H1 (cell line): Measurements from ENCODE around the gene POPDC3. TPM values are rescaled to one million over a fixed set of nuclear protein-coding genes. Genes with fewer than 3 reads are reported as not detected.

ENCODE experiments used
- CTCF ChIA-PET: fragments of 300-600 bp; sonication (Branson Sonifier 250); formaldehyde crosslinking; loops from one replicate; lab custom pipeline; 2021; ENCODE audit not compliant: partially characterized antibody; lab: Charles Lee
- POLR2A ChIA-PET: fragments of 300-600 bp; sonication (Branson Sonifier 250); formaldehyde crosslinking; loops from one replicate; lab custom pipeline; 2021; ENCODE audit warnings: inconsistent platforms; ENCODE audit not compliant: partially characterized antibody; lab: Charles Lee
- DNase-seq, 2 experiments: peaks; one replicate each; pipeline versions ENCODE4 v3.0.0 to v3.0.0-alpha.2; 2010 to 2022; ENCODE audit warnings: low spot score in 2 of 2, low read depth in 1 of 2, mixed read lengths in 1 of 2
- FAIRE-seq: peaks from 2 replicates; lab custom pipeline; 2011; peaks lifted over from hg19 to GRCh38; lab: Jason Lieb, UNC
- H2AFZ ChIP-seq: 2 replicates; pipeline ENCODE4 v1.8.1; 2012; ENCODE audit warnings: low read length, inconsistent platforms
- H2AK5ac ChIP-seq: 2 replicates; pipeline ENCODE4 v1.6.1; 2013; ENCODE audit warnings: low read depth, low read length
- H2BK120ac ChIP-seq: replicated peaks from 2 replicates; pipeline ENCODE3; 2013; ENCODE audit warnings: low read depth, low read length, inconsistent platforms
- H2BK12ac ChIP-seq: 2 replicates; pipeline ENCODE4 v1.6.1; 2013; ENCODE audit warnings: low read depth, low read length
- H2BK15ac ChIP-seq: 2 replicates; pipeline ENCODE4 v1.6.1; 2013; ENCODE audit warnings: low read length
- H2BK20ac ChIP-seq: 2 replicates; pipeline ENCODE4 v1.6.1; 2013; ENCODE audit warnings: low read length
- H2BK5ac ChIP-seq: 2 replicates; pipeline ENCODE4 v1.6.1; 2013; ENCODE audit warnings: low read depth, low read length
- H3K14ac ChIP-seq: 2 replicates; pipeline ENCODE4 v1.6.1; 2013; ENCODE audit warnings: inconsistent platforms; ENCODE audit not compliant: insufficient read length
- H3K18ac ChIP-seq: 2 replicates; pipeline ENCODE4 v1.6.1; 2013; ENCODE audit warnings: low read length; ENCODE audit errors: extremely low read depth
- H3K23ac ChIP-seq: 2 replicates; pipeline ENCODE4 v1.6.1; 2013; ENCODE audit warnings: inconsistent platforms; ENCODE audit not compliant: insufficient read length
- H3K23me2 ChIP-seq: 2 replicates; pipeline ENCODE4 v1.6.1; 2013; ENCODE audit warnings: low read depth, low read length
- H3K27ac ChIP-seq: 2 replicates; pipeline ENCODE4 v1.6.1; 2011; ENCODE audit warnings: low read depth, low read length, inconsistent platforms
- H3K27me3 ChIP-seq, 4 experiments: replicated peaks in 1 of 4; 1 replicate in 1 of 4; 2 replicates in 3 of 4; pipeline versions ENCODE4 v1.6.1 to v1.8.1; 2011 to 2013; ENCODE audit warnings: low read length in 3 of 4, mild to moderate bottlenecking in 3 of 4, inconsistent platforms in 2 of 4, mixed read lengths in 2 of 4, moderate library complexity in 1 of 4; ENCODE audit not compliant: control insufficient read depth in 3 of 4, insufficient read depth in 3 of 4; ENCODE audit errors: extremely low read depth in 1 of 4
- H3K36me3 ChIP-seq, 4 experiments: 2 replicates each; pipeline versions ENCODE4 v1.6.1 to v1.8.1; 2011 to 2013; ENCODE audit warnings: mild to moderate bottlenecking in 4 of 4, low read length in 3 of 4, moderate library complexity in 2 of 4, control low read depth in 1 of 4, inconsistent platforms in 1 of 4; ENCODE audit not compliant: insufficient read depth in 4 of 4, control insufficient read depth in 2 of 4
- H3K4ac ChIP-seq: replicated peaks from 2 replicates; pipeline ENCODE3; 2013; ENCODE audit warnings: low read length, low read depth, mixed read lengths, inconsistent platforms; ENCODE audit not compliant: insufficient read length
- H3K4me1 ChIP-seq, 4 experiments: replicated peaks in 1 of 4; 1 replicate in 1 of 4; 2 replicates in 3 of 4; pipeline versions ENCODE4 v1.6.1 to v1.8.1; 2011 to 2013; ENCODE audit warnings: low read length in 3 of 4, inconsistent platforms in 2 of 4, mixed read lengths in 1 of 4; ENCODE audit not compliant: insufficient read depth in 4 of 4, control insufficient read depth in 3 of 4
- H3K4me2 ChIP-seq, 2 experiments: 2 replicates each; pipeline versions ENCODE4 v1.6.1 to v1.8.1; 2011 to 2013; ENCODE audit warnings: low read depth in 2 of 2, low read length in 2 of 2, control low read depth in 1 of 2, inconsistent platforms in 1 of 2, mild to moderate bottlenecking in 1 of 2; ENCODE audit not compliant: insufficient read depth in 1 of 2
- H3K4me3 ChIP-seq, 4 experiments: fragments of 200-600, 300-600 bp in 1 of 4; sonication (generic), shearing (Covaris generic), sonication (Bioruptor Twin) in 1 of 4; 2 replicates each; pipeline versions ENCODE4 v1.5.1 to v1.8.1; 2011 to 2016; ENCODE audit warnings: low read length in 4 of 4, low read depth in 3 of 4, control low read depth in 2 of 4, inconsistent platforms in 2 of 4, mild to moderate bottlenecking in 2 of 4, mixed read lengths in 1 of 4, moderate library complexity in 1 of 4; ENCODE audit not compliant: insufficient read depth in 2 of 4; ENCODE audit errors: extremely low read depth in 1 of 4
- H3K56ac ChIP-seq: replicated peaks from 2 replicates; pipeline ENCODE3; 2013; ENCODE audit warnings: low read depth, mild to moderate bottlenecking, mixed read lengths, low read length, inconsistent platforms; ENCODE audit not compliant: insufficient read length
- H3K79me1 ChIP-seq: 2 replicates; pipeline ENCODE4 v1.6.1; 2013; ENCODE audit warnings: low read depth, low read length, control low read depth
- H3K79me2 ChIP-seq, 2 experiments: 2 replicates each; pipeline versions ENCODE4 v1.6.1 to v1.8.1; 2012 to 2013; ENCODE audit warnings: low read length in 2 of 2, mild to moderate bottlenecking in 2 of 2, inconsistent platforms in 1 of 2; ENCODE audit not compliant: insufficient read depth in 2 of 2, control insufficient read depth in 1 of 2
- H3K9ac ChIP-seq, 4 experiments: replicated peaks in 1 of 4; 1 replicate in 1 of 4; 2 replicates in 3 of 4; pipeline versions ENCODE4 v1.6.1 to v1.8.1; 2011 to 2013; ENCODE audit warnings: low read depth in 3 of 4, low read length in 3 of 4, control low read depth in 2 of 4, mild to moderate bottlenecking in 2 of 4, moderate library complexity in 2 of 4, inconsistent platforms in 1 of 4; ENCODE audit errors: extremely low read depth in 1 of 4
- H3K9me3 ChIP-seq, 2 experiments: 2 replicates each; pipeline versions ENCODE4 v1.6.1 to v1.8.1; 2012 to 2013; ENCODE audit warnings: mild to moderate bottlenecking in 2 of 2, moderate library complexity in 2 of 2, control low read depth in 1 of 2, inconsistent platforms in 1 of 2, low read depth in 1 of 2, low read length in 1 of 2, mixed read lengths in 1 of 2; ENCODE audit not compliant: insufficient read depth in 2 of 2
- H4K20me1 ChIP-seq, 2 experiments: replicated peaks in 1 of 2; 2 replicates each; pipeline versions ENCODE3 to v1.8.1; 2011 to 2013; ENCODE audit warnings: inconsistent platforms in 2 of 2, low read length in 2 of 2, mild to moderate bottlenecking in 1 of 2; ENCODE audit not compliant: insufficient read depth in 2 of 2, control insufficient read depth in 1 of 2
- H4K5ac ChIP-seq: 2 replicates; pipeline ENCODE4 v1.6.1; 2013; ENCODE audit warnings: low read length, low read depth, mixed read lengths, inconsistent platforms; ENCODE audit not compliant: insufficient read length
- H4K8ac ChIP-seq: 2 replicates; pipeline ENCODE4 v1.8.0; 2013; ENCODE audit warnings: mild to moderate bottlenecking, moderate library complexity, low read length, inconsistent platforms; ENCODE audit not compliant: insufficient read depth; ENCODE audit errors: extremely low read depth
- H4K91ac ChIP-seq: replicated peaks from 2 replicates; pipeline ENCODE3; 2013; ENCODE audit warnings: low read length, mixed read lengths, inconsistent platforms; ENCODE audit not compliant: insufficient read length
- CEBPB ChIP-seq: IDR thresholded peaks from 2 replicates; pipeline ENCODE4 v1.6.1; 2012; ENCODE audit warnings: low read depth, low read length
- CHD1 ChIP-seq: IDR thresholded peaks from 2 replicates; pipeline ENCODE4 v1.6.1; 2012; ENCODE audit warnings: low read depth, low read length, improper control_type of control experiment
- E2F6 ChIP-seq: IDR thresholded peaks from 2 replicates; pipeline ENCODE4 v1.6.1; 2012; ENCODE audit warnings: inconsistent platforms
- WGBS, 2 experiments: shearing (Covaris generic) in 1 of 2; methylation state at CpG; one replicate each; pipeline versions ENCODE4 v1.1.6 to v1.1.7; 2013 to 2015; ENCODE audit warnings: low lambda C conversion rate in 2 of 2, mixed read lengths in 2 of 2, inconsistent platforms in 1 of 2, low coverage in 1 of 2, missing lambda C conversion rate in 1 of 2; ENCODE audit not compliant: insufficient replicate concordance in 2 of 2, insufficient coverage in 1 of 2, insufficient read length in 1 of 2; ENCODE audit errors: extremely low coverage in 1 of 2, missing lambda C conversion rate in 1 of 2; 5-methylcytosine and 5-hydroxymethylcytosine counted together
- polyA plus RNA-seq, 7 experiments: library from polyadenylated mRNA; depleted of rRNA in 3 of 7; stranded (reverse) in 5 of 7; unstranded in 2 of 7; fragments of >200 nt in 5 of 7; fragments of 200-250 nt in 2 of 7; gene quantifications; 1 replicate in 5 of 7; 2 replicates in 1 of 7; 4 replicates in 1 of 7; pipeline versions ENCODE4 v1.2.1 to v1.2.3, GENCODE V29; 2011 to 2013; ENCODE audit warnings: missing spikeins in 2 of 7, mixed read lengths in 2 of 7
- total RNA-seq: library from RNA; stranded (reverse); fragmentation: NEBNext Ultra II Directional; extraction: Animal tissue kit (Norgen Biotek cat#: 25700); gene quantifications from 2 replicates; pipeline ENCODE4 v1.2.1, GENCODE V29; 2021

POPDC3 gene
- total and polyA plus RNA-seq, 2 of the 8 experiments (the other 6 are each of a cell fraction or from before 2014, with no cell fraction given): 3.7 to 6.5 TPM

GRCh38 chr6:105162377-105162776 is 17.4 kb downstream of the POPDC3 start:
- Histone ChIP-seq H3K27me3 (no peaks in the 10 kb centered on the region), H3K23ac (no peak overlapping the region), H2AK5ac (no peak overlapping the region), H3K23me2 (no peaks in the 10 kb centered on the region), H4K20me1 (no peaks in the 10 kb centered on the region), H2BK20ac (no peak overlapping the region), H4K5ac (no peak overlapping the region), H3K9me3 (no peaks in the 10 kb centered on the region), H3K4me2 (no peak overlapping the region), H2BK12ac (no peak overlapping the region), H3K14ac (no peak overlapping the region), H2BK5ac (no peak overlapping the region), H2BK120ac (no peak overlapping the region), H4K91ac (no peak overlapping the region), H2AFZ (no peak overlapping the region), H3K27ac (no peak overlapping the region), H3K18ac (no peak overlapping the region), H3K4ac (no peak overlapping the region), H3K9ac (no peak overlapping the region), H3K79me1 (no peaks in the 10 kb centered on the region), H4K8ac (no peak overlapping the region), H3K36me3 (no peaks in the 10 kb centered on the region), H2BK15ac (no peak overlapping the region), H3K79me2 (no peaks in the 10 kb centered on the region), H3K4me3 (no peak overlapping the region), H3K56ac (no peak overlapping the region), H3K4me1 (0 out of 7 replicates have a peak, but pooled peaks cover 0 to 3% (median 0%) of the 10 kb centered on the region in 4 experiments)
- FAIRE-seq: no peak
- no peak for DNase-seq
- ChIA-PET POLR2A (interaction anchor here (1.7 kb wide), 1 partner anchor 17 kb away, joined by 3 read pairs; no protein-coding TSS in a partner anchor), CTCF (interaction anchor here (0.9 to 1.4 kb wide), 2 partner anchors 60 to 63 kb away, joined by 3 to 5 read pairs; no protein-coding TSS in a partner anchor)
- TF ChIP-seq E2F6 (no peak), CEBPB (no peak), CHD1 (no peak)
- WGBS, 2 experiments: 91% methylated on average over 13 of the region's 13 CpGs; no CpG with 5 or more reads in 1 of the 2 experiments
